ENCODE results near the gene HYDIN. TPM values are rescaled to one million over a fixed set of nuclear protein-coding genes. Genes with fewer than 3 reads are reported as not detected.
A peak's percentile ranks its signal among the peaks of the same experiment; 100 is the strongest.

The HYDIN gene
- total and polyA plus RNA-seq, 4 donors: 14.6 to 29.6 (median 16.2) TPM

DNA sequence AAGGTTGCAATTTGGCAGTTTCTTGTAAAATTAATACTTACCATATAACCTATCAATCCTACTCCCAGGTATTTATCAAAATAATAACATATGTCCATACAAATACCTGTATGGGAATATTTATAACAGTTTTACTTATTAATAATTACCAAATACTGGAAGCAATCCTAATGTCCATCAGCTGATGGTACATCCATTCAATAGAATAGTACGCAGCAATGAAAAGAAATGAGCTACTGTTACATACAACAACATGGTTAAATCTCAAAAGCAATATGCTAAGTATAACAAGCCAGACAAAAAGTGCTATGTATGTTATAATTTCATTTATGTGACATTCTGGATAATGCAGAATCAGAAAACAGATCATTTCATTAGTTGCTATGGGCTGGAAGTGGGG lies 1.2 kb downstream of the HYDIN start:
- Histone ChIP-seq H3K9me3 (ENCODE audit: control insufficient read depth, insufficient read depth, low read length) (peaks cover 2% of the 10 kb centered on the region), H3K27ac (ENCODE audit: low read depth, low read length) (no peak overlapping the region), H3K4me3 (ENCODE audit: low read depth, low read length) (no peak overlapping the region), H3K27me3 (ENCODE audit: control insufficient read depth, insufficient read depth, low read length) (no peaks in the 10 kb centered on the region), H3K4me1 (ENCODE audit: control insufficient read depth, insufficient read depth, low read length) (peaks cover 7% of the 10 kb centered on the region), H3K36me3 (ENCODE audit: control insufficient read depth, insufficient read depth, low read length) (no peaks in the 10 kb centered on the region)
- DNase-seq (ENCODE audit: low read depth in 4 of 6, low spot score in 6 of 6): no peak
- WGBS (ENCODE audit: insufficient coverage): no CpG with 5 or more reads among the region's 1 CpG

DNA sequence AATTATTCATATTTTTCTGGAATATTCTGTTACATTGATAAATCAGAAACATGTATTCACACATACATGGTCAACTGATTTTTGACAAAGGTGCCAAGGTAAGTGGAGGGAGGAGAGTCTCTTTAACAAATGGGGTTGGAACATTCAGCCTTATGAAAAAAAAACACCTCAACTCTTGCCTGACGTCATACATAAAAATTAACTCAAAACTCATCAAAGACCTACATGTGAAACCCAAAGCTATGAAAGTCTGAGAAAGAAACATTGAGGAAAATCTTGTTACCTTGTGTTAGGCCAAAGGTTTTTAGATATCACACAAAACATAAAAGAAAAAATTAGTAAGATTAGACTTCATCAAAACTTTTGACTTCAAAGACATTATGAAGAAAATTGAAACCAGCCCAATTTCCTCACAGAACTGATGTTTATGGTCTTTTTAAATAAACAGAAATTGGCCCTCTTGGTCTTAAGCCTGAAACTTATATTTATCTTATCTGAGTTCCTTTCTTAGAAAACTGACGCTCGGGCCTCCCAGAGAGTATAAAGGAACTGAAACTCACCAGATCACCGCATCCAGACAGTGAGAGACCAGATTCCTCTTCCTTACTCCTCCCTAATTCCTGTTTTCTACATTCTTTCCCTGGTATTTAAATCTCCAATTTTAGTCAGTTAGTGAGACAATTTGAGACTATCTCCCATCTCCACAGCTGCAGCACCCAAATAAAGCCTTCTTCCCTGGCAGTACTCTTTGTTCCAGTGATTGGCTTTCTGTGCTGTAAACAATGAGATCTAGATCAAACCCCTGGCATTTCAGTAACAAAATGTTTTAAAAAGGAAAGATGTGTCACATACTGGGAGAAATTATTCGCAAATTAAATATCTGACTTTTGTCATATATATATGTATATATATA lies 4.0 kb downstream of the HYDIN start:
- Histone ChIP-seq H3K4me1 (ENCODE audit: control insufficient read depth, insufficient read depth, low read length) (peaks cover 7% of the 10 kb centered on the region), H3K36me3 (ENCODE audit: control insufficient read depth, insufficient read depth, low read length) (no peaks in the 10 kb centered on the region), H3K27me3 (ENCODE audit: control insufficient read depth, insufficient read depth, low read length) (no peaks in the 10 kb centered on the region), H3K9me3 (ENCODE audit: control insufficient read depth, insufficient read depth, low read length) (peaks cover 8% of the 10 kb centered on the region), H3K4me3 (ENCODE audit: low read depth, low read length) (no peak overlapping the region), H3K27ac (ENCODE audit: low read depth, low read length) (no peak overlapping the region)
- 75% methylated on average over 3 of the region's 5 CpGs for WGBS (ENCODE audit: insufficient coverage)
- DNase-seq (ENCODE audit: low read depth in 4 of 6, low spot score in 6 of 6): no peak

DNA sequence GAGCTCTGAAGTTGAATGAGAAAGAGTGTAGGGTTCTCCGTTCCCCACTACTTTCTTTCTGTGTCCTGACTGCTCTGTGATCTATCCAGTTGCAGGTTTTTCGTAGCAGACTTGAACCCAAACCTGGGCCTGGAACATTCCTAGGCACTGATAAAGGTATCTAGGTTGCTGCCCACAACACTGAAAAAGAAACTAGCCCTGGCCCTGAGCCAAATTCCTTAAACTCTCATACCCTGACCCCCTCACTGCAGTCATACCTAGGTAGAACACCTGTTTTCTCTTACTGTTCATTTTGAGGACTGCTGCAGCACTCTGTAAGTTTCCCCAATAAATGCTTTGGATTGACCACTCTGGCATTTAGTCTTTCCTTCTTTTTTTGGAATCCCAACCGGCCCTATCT lies 5.4 kb downstream of the HYDIN start:
- 100% methylated on average over 1 of the region's 3 CpGs for WGBS (ENCODE audit: insufficient coverage)
- Histone ChIP-seq H3K27ac (ENCODE audit: low read depth, low read length) (no peak overlapping the region), H3K27me3 (ENCODE audit: control insufficient read depth, insufficient read depth, low read length) (no peaks in the 10 kb centered on the region), H3K4me3 (ENCODE audit: low read depth, low read length) (no peak overlapping the region), H3K4me1 (ENCODE audit: control insufficient read depth, insufficient read depth, low read length) (peaks cover 2% of the 10 kb centered on the region), H3K9me3 (ENCODE audit: control insufficient read depth, insufficient read depth, low read length) (peaks cover 8% of the 10 kb centered on the region), H3K36me3 (ENCODE audit: control insufficient read depth, insufficient read depth, low read length) (no peaks in the 10 kb centered on the region)
- no peak for DNase-seq (ENCODE audit: low read depth in 4 of 6, low spot score in 6 of 6)

DNA sequence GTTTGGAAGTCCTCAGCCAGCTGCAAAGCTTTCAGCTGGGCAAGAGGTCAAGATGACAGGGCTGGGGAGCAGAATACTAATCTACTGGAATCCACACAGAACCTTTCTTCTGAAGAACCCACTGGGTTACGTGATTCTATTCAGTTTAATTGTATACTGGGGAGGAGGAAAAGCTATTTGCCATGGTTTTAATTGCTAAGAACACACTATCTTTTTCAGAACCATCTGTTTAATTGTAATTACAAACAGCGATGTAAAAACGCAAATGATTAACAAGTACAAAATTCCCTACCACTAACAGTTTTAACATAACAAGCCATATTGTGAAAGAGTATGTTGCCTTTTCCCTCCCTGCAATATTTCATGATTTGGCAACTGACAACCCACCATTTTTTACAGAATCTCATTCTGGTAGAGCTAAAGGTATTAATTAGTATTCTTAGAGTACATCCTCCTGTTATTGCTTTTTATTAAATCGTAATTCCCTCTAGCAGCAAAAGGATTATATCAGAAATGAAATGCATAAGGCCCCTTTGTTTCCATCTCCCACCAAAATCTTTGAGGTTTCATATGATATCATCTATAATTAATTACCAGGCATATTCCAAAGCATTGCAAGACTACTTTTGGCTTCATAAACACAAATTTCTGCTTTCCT lies 12.1 kb downstream of the HYDIN start:
- Histone ChIP-seq H3K4me1 (ENCODE audit: control insufficient read depth, insufficient read depth, low read length) (peaks cover 2% of the 10 kb centered on the region), H3K4me3 (ENCODE audit: low read depth, low read length) (no peak overlapping the region), H3K9me3 (ENCODE audit: control insufficient read depth, insufficient read depth, low read length) (peaks cover 6% of the 10 kb centered on the region), H3K27me3 (ENCODE audit: control insufficient read depth, insufficient read depth, low read length) (no peaks in the 10 kb centered on the region), H3K36me3 (ENCODE audit: control insufficient read depth, insufficient read depth, low read length) (no peaks in the 10 kb centered on the region), H3K27ac (ENCODE audit: low read depth, low read length) (no peak overlapping the region)
- WGBS (ENCODE audit: insufficient coverage): no CpG with 5 or more reads among the region's 4 CpGs
- DNase-seq (ENCODE audit: low read depth in 4 of 6, low spot score in 6 of 6): peak in 3 of 6 donors; percentile 15 to 87 (median 72)

DNA sequence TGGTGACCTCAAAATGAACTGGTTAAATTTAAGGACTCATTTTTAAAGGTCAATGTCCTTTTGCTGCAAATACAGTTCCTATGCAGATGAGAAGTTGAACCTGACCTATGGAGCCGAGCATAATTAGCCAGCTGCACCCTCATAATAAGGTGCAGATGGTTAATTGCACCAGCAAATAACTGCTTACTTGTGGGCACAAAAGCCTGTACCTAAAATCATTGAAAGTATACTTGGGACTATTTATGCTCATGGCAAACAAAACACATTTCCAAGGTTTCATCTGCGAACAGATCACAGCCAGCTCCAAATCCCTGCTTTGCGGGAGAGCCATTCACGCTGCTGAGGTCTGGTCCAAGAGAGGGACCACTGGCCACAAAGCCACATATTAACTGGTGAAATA lies 13.0 kb downstream of the HYDIN start:
- peak in 2 of 6 donors; percentile 35 to 59 for DNase-seq (ENCODE audit: low read depth in 4 of 6, low spot score in 6 of 6)
- Histone ChIP-seq H3K4me1 (ENCODE audit: control insufficient read depth, insufficient read depth, low read length) (peaks cover 2% of the 10 kb centered on the region), H3K27ac (ENCODE audit: low read depth, low read length) (no peak overlapping the region), H3K9me3 (ENCODE audit: control insufficient read depth, insufficient read depth, low read length) (peaks cover 6% of the 10 kb centered on the region), H3K4me3 (ENCODE audit: low read depth, low read length) (no peak overlapping the region), H3K36me3 (ENCODE audit: control insufficient read depth, insufficient read depth, low read length) (no peaks in the 10 kb centered on the region), H3K27me3 (ENCODE audit: control insufficient read depth, insufficient read depth, low read length) (no peaks in the 10 kb centered on the region)
- WGBS (ENCODE audit: insufficient coverage): 43% methylated on average over 1 of the region's 4 CpGs

DNA sequence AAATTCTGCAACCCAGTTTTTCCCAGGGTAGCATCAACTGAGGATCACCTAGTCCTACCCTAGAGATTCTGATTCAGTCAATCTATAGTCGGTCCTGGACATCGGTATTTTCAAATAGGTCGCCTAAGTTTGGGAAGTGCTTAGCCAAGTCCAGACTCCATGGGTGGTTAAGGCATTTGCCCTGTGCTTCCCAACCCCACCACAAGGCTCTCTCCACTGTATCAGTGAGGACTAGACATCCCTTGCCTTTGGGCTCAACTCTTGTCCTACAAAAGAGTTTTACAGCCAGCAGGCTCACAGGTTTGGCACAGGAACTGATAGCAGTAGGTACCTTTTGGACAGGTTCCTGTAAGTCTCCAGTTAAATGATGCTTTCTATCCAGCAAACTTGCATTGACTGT lies 13.8 kb downstream of the HYDIN start:
- no peaks in the 10 kb centered on the region for H3K9me3 ChIP-seq (ENCODE audit: control insufficient read depth, insufficient read depth, low read length)
- WGBS (ENCODE audit: insufficient coverage): 92% methylated on average over 3 of the region's 3 CpGs
- H3K36me3 ChIP-seq (ENCODE audit: control insufficient read depth, insufficient read depth, low read length): no peaks in the 10 kb centered on the region
- H3K27ac ChIP-seq (ENCODE audit: low read depth, low read length): no peak overlapping the region
- peaks cover 2% of the 10 kb centered on the region for H3K4me1 ChIP-seq (ENCODE audit: control insufficient read depth, insufficient read depth, low read length)
- DNase-seq (ENCODE audit: low read depth in 4 of 6, low spot score in 6 of 6): no peak
- no peak overlapping the region for H3K4me3 ChIP-seq (ENCODE audit: low read depth, low read length)
- H3K27me3 ChIP-seq (ENCODE audit: control insufficient read depth, insufficient read depth, low read length): no peaks in the 10 kb centered on the region

DNA sequence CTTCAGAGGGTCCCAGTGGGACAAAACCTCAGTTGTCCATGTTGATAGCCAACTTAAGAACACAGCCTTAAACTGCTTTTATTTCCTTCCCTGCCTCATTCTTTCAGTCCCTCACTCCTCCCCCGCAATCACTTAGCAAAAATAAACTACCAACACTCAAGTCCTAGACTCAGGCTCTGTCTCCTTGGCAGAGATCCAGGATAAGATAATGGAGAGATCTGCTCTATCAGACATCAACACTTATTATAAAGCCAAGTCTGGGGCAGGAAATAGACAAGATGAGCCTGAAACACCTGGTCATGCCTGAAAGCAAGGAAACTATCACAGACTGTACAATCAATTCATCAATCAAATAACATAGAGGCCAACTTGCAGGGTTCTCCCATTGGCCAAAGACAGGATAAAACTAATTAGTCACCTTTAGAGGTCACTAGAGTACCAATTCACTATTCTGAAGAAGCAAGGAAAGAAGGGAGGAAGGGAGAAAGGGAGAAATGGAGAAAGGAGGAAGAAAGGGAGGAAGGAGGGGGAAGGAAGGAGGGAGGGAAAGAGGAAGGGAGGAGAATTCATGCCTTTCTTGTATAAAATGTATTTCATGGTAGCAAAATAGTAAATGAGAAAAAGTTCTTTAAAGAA lies 15.7 kb downstream of the HYDIN start:
- H3K27me3 ChIP-seq (ENCODE audit: control insufficient read depth, insufficient read depth, low read length): no peaks in the 10 kb centered on the region
- H3K27ac ChIP-seq (ENCODE audit: low read depth, low read length): no peak overlapping the region
- peaks cover 2% of the 10 kb centered on the region for H3K4me1 ChIP-seq (ENCODE audit: control insufficient read depth, insufficient read depth, low read length)
- peak in 1 of 6 donors; percentile 11 for DNase-seq (ENCODE audit: low read depth in 4 of 6, low spot score in 6 of 6)
- H3K4me3 ChIP-seq (ENCODE audit: low read depth, low read length): no peak overlapping the region
- H3K36me3 ChIP-seq (ENCODE audit: control insufficient read depth, insufficient read depth, low read length): no peaks in the 10 kb centered on the region
- WGBS (ENCODE audit: insufficient coverage): no CpG with 5 or more reads among the region's 1 CpG
- no peaks in the 10 kb centered on the region for H3K9me3 ChIP-seq (ENCODE audit: control insufficient read depth, insufficient read depth, low read length)

DNA sequence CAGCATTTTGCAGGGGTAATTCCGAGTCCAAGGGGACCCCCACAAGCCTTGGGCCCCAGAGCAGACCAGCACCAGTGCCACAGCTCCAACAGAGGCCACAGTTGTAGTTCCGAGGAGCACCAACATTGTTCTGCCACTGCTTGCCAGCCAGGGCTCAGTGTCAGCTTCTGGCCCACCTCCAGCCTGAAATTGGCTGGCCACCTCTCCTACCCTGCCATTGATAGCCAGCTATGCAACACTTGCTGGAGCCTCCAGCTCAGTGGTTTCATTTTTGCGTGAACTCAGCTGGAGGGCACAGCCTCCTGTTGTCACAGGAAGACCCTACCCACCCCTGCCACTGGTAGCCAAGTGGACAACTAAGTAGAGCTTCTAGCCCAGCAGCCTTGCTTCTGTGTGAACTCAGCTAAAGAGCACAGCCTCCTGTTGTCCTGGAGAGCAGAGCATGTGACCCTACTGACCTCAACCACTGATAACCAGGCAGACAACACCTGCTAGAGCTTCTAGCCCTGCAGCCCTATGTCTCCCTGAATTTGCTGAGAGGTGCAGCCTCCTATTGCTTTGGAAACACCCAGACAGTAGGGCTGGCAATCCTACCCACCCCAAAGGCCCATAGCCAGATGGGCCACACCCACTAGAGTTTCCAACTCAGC lies 24.9 kb downstream of the HYDIN start:
- H3K36me3 ChIP-seq (ENCODE audit: control insufficient read depth, insufficient read depth, low read length): no peaks in the 10 kb centered on the region
- peak in 1 of 6 donors; percentile 59 for DNase-seq (ENCODE audit: low read depth in 4 of 6, low spot score in 6 of 6)
- peaks cover 9% of the 10 kb centered on the region for H3K4me1 ChIP-seq (ENCODE audit: control insufficient read depth, insufficient read depth, low read length)
- H3K4me3 ChIP-seq (ENCODE audit: low read depth, low read length): no peak overlapping the region
- H3K27ac ChIP-seq (ENCODE audit: low read depth, low read length): no peak overlapping the region
- H3K9me3 ChIP-seq (ENCODE audit: control insufficient read depth, insufficient read depth, low read length): peaks cover 6% of the 10 kb centered on the region
- no peaks in the 10 kb centered on the region for H3K27me3 ChIP-seq (ENCODE audit: control insufficient read depth, insufficient read depth, low read length)
- 67% methylated on average over 3 of the region's 3 CpGs for WGBS (ENCODE audit: insufficient coverage)

DNA sequence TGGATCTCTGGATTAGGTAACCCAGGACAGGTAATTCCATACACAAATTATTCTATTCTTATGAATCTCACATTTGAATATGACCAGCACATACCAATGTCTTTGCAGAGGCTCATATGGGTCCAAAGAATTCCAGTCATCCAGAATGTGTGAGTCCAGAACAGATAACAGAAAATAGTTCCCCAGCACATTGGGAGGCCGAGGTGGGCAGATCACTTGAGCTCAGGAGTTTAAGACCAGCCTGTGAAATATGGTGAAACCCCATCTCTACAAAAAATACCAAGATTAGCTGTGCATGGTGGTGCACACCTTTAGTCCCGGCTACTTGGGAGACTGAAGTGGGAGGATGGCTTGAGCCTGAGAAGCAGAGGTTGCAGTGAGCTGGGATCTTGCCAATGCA lies 26.9 kb downstream of the HYDIN start:
- Histone ChIP-seq H3K27me3 (ENCODE audit: control insufficient read depth, insufficient read depth, low read length) (no peaks in the 10 kb centered on the region), H3K9me3 (ENCODE audit: control insufficient read depth, insufficient read depth, low read length) (peaks cover 6% of the 10 kb centered on the region), H3K4me3 (ENCODE audit: low read depth, low read length) (no peak overlapping the region), H3K27ac (ENCODE audit: low read depth, low read length) (no peak overlapping the region), H3K36me3 (ENCODE audit: control insufficient read depth, insufficient read depth, low read length) (no peaks in the 10 kb centered on the region), H3K4me1 (ENCODE audit: control insufficient read depth, insufficient read depth, low read length) (peaks cover 9% of the 10 kb centered on the region)
- DNase-seq (ENCODE audit: low read depth in 4 of 6, low spot score in 6 of 6): no peak
- 67% methylated on average over 1 of the region's 2 CpGs for WGBS (ENCODE audit: insufficient coverage)
